IPS DF 4.7 (cell line): Measurements from ENCODE around the gene RFX6.
"Not testable (repeated sequence)": the region's sequence is repeated elsewhere in the genome, so short reads cannot be mapped to it uniquely, and the experiment has no call there.

Experiments
- DNase-seq: peaks from one replicate; pipeline ENCODE4 v3.0.0-alpha.2; 2013; ENCODE audit warnings: low spot score; ENCODE audit errors: extremely low read depth

RFX6 gene, protein sequence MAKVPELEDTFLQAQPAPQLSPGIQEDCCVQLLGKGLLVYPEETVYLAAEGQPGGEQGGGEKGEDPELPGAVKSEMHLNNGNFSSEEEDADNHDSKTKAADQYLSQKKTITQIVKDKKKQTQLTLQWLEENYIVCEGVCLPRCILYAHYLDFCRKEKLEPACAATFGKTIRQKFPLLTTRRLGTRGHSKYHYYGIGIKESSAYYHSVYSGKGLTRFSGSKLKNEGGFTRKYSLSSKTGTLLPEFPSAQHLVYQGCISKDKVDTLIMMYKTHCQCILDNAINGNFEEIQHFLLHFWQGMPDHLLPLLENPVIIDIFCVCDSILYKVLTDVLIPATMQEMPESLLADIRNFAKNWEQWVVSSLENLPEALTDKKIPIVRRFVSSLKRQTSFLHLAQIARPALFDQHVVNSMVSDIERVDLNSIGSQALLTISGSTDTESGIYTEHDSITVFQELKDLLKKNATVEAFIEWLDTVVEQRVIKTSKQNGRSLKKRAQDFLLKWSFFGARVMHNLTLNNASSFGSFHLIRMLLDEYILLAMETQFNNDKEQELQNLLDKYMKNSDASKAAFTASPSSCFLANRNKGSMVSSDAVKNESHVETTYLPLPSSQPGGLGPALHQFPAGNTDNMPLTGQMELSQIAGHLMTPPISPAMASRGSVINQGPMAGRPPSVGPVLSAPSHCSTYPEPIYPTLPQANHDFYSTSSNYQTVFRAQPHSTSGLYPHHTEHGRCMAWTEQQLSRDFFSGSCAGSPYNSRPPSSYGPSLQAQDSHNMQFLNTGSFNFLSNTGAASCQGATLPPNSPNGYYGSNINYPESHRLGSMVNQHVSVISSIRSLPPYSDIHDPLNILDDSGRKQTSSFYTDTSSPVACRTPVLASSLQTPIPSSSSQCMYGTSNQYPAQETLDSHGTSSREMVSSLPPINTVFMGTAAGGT

DNA sequence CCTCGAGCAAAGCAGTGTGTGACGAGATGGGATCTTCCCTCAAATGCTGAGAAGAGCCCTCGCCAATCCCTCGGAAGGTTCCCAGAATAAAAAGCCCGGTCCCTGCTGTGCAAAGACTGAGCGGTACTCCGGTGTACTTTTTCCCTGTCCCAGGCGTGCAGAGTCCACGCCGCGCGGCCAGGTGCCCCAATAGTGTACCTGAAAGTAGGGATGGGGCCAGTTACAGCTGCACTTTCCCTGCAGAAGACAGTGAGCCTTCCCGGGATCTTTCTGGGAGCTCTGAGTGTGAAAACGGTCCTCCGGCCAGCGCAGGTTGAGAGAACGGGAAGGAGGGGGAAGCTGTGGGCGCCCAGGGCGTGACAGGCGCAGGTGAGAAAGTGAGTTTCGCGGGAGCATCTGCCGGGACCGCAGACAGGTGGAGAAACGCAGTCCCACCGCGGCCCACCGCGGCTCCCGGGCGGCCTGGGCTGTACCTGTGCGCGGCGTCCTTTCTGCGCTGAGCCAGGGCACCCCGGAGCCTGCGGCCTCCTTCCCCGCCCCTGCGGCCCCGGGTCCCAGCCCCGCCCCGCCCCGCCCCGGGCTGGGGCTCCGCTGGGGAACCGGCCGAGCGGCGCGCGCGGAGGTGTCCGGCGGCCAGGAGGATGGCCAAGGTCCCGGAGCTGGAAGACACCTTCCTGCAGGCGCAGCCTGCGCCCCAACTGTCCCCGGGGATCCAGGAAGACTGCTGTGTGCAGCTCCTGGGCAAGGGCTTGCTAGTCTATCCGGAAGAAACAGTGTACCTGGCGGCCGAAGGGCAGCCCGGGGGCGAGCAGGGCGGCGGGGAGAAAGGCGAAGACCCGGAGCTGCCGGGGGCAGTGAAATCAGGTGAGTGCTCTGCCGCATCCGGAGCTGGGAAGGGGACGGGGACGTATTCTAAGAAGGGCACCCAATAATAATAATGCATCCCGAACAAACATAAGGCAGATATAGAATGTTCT is at the start of gene RFX6:
Gene RFX6 (plus strand): TSS at position 608 of the 977 bp plus-strand sequence. CDS start 34 bp downstream, at position 642.
- no peak for DNase-seq

DNA sequence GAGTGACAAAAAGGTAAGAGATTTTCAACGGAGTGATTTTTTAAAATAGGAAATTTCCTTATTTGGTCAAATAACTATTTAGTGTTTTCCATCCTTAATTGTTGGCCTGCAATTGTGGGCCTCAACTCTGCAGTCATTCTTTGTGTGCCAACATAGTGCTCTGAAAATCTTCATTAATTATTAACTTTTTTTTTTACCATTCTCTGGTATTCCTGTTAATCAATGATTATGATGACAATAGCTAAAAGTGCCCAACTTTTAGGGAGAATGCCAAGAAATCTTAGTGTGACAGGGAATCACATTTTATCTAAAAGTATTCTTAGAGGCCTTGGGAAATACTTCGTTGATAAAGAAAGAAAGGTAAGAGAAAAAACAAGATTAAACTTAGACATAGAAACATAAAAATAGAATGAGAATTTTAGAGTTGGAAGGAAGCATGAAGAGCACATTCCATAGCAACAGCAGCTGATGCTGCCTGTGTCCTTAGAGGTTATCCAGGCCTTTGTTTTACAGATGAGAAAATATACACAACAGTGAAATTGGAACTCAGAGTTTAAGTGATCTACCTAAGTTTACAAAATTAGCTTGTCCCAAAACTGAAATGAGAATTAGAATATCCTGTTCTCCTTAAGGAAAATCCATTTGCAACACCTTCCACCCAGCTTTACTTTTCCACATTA is 49.3 kb upstream of the RFX6 start:
- DNase-seq = no peak

DNA sequence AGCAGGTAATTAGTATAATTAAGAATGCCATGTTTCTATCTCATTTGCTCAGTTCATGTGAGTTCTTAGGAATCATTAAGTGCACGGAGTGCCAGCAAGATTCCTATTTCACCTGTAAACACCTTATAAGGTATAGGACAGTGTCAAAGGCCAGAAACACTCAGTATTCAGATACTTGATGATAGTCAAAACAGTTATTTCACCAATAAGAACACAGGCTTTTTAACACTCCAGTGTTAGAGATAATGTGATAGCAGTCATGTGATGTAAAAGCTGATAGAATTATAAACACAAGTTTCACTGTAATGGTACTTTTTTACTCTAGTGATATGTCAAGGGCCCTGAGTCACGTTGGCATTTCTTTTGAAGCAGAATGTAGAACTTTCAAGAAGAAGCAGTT is 48.1 kb upstream of the RFX6 start, which contains the start of gene GPRC6A:
Gene GPRC6A (minus strand): TSS at position 101 of the 400 bp plus-strand sequence. CDS start 70 bp downstream, at position 31.
- no peak for DNase-seq

DNA sequence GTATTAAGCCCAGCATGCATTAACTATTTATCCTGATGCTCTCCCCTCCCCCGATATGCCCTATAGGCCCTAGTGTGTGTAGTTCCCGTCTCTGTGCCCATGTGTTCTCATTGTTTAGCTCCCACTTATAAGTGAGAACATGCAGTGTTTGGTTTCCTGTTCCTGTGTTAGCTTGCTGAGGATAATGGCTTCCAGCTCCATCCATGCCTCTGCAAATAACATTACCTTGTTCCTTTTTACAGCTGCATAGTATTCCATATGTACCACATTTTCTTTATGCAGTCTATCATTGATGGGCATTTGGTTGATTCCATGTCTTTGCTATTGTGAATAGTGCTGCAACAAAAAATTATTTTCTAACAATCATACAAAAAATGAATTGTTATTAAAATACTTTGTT is 42.5 kb upstream of the RFX6 start:
- DNase-seq = not testable (repeated sequence)

DNA sequence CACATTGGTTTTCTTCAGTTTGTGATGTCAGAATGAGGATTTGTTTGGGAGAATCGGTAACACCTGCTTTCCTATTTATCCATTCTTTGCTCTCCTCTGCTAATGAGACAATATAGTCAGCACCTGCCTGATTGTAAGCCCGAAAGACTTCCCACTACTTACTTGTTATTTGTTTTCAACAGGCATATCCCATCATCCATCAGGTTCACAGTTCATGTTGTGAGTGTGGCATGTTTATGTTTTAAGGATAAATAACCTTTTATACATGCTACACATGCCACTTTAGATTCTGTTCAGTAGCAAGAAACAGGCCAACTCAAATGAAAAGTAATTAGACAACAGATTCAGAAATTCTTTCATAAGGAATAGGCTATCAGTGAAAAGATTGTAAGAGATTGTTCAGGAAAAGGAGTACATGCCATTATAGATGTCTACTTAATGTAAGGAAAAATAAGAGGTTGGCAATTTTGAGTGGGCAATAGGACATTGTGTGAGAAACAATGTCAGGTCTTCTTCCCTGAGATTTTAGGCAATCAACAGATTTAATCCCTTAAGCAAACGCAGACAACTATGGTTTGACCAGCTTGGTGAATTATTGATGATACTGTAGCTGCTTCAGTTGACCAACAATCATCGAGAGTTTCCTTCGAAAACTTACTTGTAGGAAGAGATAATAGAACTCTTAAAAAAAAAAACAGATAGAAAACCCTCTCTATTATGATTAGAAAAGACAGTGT is 40.3 kb upstream of the RFX6 start:
- DNase-seq = no peak

DNA sequence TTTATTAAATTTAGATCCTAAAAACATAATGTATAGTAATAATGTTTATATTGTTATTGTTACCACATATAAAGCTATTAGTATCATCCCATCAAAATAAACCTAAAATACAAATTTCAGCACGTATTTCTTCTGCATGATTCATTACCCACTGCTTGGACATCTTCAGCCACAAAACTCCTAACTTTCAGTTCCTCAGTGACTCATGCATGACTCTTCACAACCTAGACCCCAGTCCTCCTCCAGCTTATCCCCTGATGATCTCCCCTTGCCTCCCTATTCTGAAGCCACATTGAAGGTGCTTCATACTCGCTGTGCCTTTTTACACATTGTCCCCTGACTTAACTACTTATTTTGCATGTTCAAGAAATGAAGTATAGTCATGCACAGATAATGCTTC is 37.0 kb upstream of the RFX6 start:
- DNase-seq = no peak

DNA sequence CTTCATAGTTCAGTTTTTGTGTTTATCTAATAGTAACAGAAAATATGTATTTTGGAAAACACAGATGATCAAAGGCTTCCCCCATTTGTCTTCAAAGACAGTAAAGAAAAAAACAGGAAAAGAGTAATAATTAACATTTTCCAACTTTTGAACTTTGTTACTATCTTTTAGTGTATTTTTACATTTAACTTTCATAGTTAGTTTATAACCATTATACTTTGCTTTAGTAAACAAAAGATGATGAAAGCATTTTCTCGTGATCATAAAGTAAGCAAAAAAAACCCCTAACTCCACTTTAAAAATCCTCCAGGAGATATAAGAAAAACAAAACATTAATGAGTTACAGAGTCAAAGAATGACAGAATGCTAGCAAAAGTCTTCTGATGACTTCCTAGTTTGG is 34.6 kb upstream of the RFX6 start:
- DNase-seq = no peak

DNA sequence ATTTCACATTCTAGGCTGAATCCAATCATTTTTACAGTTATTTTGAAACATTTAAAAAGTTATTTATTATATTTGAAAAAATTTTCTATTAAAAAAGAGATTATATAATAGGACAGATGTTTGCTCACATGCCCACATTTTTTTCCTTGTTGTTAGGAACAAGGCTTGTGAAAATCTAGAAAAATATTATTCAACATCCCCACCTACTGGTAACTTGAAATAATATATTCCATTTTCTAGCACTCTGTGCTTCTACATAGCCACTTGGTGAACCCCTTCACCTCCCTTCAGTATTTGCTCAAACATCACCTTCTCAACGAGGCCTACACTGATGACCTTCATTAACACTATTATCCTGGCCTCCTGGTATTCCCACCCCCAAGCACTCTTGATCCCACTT is 29.8 kb upstream of the RFX6 start:
- DNase-seq = no peak

DNA sequence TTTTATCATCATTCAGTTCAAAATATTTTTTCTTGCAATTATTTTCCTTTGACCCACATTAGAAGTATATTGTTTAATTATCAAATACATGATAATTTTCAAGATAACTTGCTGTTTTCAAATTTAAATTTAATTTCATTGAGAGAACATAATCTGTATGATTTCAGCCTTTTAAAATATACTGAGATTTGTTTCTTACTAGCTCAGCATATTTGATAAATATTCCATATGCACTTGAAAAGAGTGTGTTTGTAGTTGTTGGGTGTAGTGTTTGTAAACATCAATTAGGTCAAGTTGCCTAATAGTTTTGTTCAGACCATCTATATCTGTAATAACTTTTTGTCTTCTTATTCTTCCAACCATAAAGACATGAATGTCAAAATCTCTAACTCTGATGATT is 19.0 kb upstream of the RFX6 start:
- DNase-seq = no peak

DNA sequence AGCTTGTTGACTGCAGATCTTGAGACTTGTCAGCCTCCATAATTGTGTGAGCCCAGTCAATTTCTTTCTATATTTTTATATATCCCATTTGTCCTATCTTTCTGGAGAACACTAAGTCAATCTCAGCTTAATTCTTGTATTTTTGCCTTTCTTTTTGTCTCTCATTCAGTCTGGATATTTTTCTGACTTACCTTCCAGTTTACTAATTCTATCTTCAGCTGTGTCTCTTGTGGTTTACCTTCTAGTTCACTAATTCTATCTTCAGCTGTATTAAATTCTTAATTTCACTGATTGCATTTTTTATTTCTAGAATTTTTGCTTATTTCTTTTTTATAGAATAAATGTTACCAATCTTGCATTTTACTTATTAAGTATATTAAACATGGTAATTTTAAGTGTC is 17.8 kb upstream of the RFX6 start:
- no peak for DNase-seq

DNA sequence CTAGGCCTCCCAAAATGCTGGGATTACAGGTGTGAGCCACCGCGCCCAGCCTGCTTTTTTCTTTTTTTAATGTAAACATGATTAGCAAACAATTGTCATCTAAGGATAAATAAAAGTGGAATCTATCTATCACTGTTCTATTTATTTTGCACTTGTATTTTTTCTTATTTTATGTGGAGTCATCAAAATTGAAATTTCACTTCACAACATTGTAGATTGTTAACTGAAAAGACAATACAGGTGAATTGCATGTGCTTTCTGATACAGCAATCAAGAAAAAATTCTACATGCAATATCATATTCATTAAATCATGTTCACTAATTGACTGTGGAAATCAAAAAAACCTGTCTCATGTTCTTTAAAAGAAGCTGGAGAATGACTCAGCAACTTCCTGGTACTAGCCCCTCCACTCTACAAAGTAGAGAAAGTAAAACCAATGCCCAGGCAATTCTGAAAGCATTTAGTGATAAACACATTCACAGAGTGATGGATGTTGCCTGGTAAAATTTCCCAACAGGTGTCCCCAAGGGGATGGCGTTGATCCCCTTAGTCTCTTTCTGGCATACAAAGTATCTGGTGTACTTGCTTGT is 10.7 kb upstream of the RFX6 start:
- DNase-seq = no peak

DNA sequence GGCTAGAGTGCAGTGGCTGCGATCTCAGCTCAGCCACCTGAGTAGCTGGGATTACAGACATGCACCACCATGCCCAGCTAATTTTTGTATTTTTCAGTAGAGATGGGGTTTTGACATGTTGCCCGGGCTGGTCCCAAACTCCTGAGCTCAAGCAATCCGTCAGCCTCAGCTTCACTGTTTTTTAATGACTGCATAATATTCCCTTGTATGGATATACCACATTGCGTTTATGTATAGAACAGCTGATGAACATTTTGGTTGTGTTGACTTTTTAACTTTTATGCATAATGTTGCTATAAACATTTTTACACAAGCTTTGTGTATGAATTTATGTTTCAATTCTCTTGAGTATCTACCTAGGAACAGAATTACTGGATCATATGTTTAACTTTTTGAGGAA is 4.3 kb upstream of the RFX6 start:
- DNase-seq = no peak

DNA sequence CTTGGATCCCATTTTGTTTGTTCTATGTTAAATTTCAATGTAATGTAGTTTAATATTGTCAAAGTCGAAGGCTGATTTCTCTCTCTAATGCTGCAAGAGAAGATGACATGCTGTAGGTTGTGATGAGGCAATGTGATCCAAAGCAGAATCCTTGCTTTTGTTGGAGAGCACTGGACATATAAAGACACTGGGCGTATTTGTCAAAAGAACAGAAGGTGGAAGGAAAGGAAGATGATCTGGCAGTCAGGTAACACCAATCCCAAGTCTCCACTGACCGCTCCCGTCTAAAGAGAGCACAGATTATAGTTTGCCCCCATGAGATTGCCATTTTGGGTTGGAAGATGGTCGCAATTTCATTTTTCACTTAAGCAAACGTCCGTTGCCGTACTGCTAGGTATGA is 935 bp upstream of the RFX6 start:
- DNase-seq = no peak

DNA sequence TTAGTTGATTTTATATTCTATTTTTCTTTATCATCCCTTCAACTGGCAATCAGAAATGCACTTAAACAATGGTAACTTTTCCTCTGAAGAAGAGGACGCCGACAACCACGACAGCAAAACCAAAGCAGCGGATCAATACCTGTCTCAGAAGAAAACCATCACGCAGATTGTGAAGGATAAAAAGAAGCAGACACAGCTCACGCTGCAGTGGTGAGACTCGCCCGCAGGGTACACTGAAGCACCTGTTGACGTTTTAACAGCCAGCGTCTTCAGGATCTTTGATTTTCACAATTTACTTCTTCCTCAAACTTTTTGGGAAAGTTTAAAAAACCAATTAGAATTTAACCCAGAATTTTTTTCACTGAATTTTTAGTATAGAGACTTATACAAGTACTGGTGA is 701 bp downstream of the RFX6 start:
- DNase-seq = no peak

DNA sequence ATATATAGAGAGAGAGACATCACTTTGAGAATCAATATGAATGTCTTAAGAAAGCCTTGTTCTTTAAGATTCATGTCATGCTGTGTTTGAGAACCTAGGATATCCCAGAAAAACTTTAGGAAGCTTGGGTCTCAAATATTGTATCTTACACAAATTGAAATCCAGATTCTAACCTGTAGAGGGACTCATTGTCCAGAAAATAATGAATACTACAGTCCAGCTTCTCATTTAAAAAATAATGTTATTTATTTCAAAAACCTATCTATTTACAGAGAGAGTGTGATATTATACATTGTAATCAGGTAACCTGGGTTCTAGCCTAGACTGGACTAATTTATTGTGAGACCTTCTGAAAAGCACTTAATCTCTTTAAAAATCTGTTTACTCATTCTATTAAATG is 4.2 kb downstream of the RFX6 start:
- DNase-seq = no peak

DNA sequence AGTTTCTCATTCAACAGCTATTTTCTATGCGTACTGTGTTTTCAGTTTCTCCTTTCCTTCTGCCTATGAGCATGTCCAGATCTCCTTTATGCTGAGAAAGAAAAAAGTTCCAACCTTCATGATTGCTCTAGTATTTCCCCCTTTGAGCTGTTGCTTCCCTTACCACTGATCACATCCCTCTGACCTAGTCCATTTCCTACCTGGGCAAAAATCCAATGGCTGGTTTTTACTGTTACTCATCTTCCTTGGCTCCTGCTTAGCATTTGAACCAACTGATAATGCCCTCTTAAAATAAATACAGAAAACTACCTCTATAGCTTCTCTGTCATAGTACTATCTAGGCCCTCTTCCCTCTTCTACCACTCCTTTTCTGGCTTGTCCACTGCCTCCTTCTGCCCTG is 6.0 kb downstream of the RFX6 start:
- no peak for DNase-seq

DNA sequence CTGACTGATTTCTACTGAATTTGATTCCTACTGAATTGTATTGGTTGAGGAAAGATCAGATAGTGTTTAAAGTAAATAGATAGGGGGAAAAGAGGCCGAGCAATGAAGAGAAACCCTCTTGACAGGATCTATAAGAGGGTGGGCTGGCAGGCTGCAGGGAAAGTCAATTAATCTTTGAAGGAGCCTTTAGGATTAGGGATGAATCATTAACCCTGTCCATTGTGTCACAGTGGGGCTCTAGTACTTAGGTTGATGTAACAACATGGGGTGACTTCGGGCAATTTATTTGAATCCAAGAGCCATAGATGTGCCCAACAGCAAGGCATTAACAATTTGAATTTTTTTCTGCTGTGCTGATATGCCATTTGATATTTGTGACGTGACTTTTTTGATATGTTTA is 7.5 kb downstream of the RFX6 start:
- DNase-seq = no peak

DNA sequence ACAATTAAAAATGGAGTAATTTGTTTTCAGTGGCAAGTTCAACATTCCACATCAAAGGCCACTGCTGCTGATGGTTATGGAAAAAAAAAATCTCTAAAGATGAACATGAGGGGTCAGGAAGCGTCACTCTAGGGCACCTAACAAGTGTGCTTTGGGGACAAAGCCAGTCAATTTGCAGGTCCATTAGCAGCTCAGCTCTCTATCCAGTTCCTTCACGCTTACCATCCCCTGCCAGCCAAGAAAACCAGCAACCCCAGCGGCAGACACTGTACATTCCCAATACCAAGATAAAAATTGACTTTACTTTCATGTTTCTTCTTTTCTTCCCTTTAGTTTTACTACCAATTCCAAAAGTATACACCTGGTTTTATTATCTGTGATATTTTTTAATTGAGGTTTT is 10.1 kb downstream of the RFX6 start:
- DNase-seq = no peak

DNA sequence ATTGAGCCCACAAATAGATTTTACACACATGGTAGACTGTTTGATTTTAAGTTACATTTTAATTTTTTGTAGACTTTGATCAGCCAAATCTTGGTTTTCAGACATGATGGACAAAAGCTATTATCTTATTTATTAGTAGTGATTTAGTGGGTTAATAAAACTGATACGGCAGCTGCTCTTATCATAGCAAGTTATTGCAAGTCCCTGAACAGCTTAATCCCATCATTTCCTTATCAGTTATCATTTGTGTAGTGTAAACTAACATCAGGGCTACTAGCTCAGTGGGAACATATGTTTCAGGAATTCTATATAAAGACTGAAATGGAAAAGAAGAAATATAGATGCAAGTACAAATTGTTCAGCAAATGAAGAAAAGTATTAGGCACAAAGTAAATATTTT is 10.9 kb downstream of the RFX6 start:
- DNase-seq = no peak
